Measurements from ENCODE around the gene MACO1.
"Not testable (repeated sequence)": the region's sequence is repeated elsewhere in the genome, so short reads cannot be mapped to it uniquely, and the experiment has no call there.

MACO1 gene

DNA sequence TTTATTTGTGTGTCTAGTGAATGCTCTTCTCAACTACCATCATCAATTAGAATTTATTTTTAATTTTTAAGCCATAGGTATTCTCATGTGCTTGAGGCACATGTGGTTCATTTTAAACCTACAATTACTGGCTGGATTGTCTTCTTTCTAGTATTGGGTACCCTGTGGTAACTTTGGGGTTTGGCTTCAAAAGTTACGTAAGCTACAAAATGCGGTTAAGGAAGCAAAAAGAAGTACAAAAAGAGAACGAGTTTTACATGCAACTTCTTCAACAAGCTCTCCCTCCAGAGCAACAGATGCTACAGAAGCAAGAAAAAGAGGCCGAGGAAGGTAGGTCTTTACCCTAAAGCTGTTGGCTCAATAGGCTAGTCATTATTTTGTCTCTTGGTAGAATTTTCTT lies 25.8 kb downstream of the MACO1 start:
- no peak for DNase-seq

DNA sequence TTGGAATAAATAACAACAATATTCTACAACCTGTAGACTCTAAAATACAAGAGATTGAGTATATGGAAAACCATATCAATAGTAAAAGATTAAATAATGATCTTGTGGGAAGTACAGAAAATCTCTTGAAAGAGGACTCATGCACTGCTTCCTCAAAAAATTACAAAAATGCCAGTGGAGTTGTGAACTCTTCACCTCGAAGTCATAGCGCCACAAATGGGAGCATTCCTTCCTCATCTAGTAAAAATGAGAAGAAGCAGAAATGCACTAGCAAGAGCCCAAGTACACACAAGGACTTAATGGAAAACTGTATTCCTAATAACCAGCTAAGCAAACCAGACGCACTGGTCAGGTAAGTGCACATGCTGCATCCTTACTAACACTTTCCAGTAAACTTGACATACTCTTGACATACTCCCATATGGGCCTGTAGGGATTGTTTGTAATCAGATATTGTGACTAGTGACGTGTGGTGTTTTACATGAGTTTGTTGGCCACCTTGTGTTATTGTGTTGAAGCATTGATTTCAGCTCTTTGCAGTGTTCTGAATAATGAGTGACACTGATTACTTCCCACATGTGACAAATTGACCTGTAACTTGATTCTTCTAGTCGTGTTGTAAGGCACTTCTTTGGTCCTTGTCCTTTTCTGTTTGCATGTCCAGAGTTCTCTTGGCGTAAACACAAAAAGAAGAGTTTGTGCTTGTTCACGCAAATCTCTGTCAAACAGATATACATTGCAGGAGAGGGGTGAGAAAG lies 28.0 kb downstream of the MACO1 start:
- DNase-seq, result no peak

GRCh38 chr1:25460020-25460419 lies 29.3 kb downstream of the MACO1 start:
- no peak for DNase-seq

- not testable (repeated sequence) for DNase-seq
Observed at GRCh38 chr1:25460816-25461215, 30.1 kb downstream of the MACO1 start.

DNA sequence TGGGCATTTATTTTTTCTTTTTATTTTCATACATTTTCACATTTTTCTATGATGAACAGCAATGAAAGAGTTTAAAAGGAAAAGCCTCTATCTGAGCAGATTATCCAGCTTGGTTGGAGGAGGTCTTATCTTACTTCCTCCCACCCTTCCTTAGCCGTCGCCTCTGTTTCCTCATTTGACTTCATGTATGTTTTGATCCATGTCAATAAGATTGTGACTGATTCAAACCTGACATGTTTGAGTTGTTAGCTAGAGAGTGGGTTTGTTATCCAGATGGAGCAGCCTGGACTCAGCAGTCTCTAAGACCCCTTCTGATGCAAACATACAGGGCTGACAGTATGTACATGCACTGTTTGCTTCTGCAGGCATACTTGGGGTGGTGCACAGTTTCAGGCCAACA lies 31.2 kb downstream of the MACO1 start:
- no peak for DNase-seq

DNA sequence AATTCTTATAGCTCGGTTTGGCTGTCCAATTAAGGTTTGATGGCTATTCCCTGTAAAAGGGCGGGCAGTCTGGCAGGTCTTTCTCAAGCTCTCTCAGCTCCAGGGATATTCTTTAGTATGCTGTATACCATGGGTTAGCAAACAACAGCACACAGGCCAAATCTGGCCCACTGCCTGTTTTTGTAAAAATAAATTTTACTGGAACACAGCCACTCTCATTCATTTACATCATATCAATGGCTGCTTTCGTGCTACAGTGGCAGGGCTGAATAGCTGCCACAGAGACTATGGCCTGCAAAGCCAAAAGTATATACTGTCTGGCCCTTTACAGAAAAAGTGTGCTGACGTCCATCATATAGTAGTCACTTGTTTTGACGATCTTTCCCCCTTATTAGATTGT lies 32.0 kb downstream of the MACO1 start:
- no peak for DNase-seq

- no peak for DNase-seq
Observed at GRCh38 chr1:25467193-25467592, 36.5 kb downstream of the MACO1 start.

GRCh38 chr1:25467616-25468015 lies 36.9 kb downstream of the MACO1 start:
- DNase-seq, result no peak

GRCh38 chr1:25468033-25468432 lies 37.3 kb downstream of the MACO1 start:
- no peak for DNase-seq

GRCh38 chr1:25469177-25469576 lies 38.5 kb downstream of the MACO1 start:
- no peak for DNase-seq

- DNase-seq, result no peak
Observed at GRCh38 chr1:25472471-25472870, 41.8 kb downstream of the MACO1 start.

DNA sequence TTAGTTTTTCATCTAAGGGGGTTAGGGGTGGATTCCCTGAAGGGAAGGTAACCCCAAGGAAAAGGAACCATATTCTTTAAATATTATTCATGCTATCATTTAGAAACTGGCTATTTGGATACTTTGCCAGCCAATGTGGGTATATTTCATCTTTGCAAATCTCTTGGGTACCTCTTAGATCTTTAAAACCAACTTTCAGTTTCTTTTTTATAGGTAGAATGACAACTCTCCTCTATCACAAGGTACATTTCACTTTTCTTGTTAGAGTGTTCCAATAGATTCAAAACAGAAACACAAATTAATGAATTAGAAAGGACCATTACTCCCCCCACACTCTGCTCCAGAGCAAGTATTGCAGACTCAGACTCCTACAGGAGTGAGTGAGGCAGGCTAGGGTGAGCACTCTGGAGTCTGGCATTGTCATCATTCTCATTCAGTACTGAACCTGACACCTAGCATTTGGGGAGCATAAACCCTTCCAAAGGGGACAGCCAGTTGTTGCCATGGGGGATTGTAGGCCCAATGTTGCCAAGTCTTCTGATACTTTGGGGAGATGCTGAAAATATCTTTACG lies 43.0 kb downstream of the MACO1 start:
- no peak for DNase-seq

DNA sequence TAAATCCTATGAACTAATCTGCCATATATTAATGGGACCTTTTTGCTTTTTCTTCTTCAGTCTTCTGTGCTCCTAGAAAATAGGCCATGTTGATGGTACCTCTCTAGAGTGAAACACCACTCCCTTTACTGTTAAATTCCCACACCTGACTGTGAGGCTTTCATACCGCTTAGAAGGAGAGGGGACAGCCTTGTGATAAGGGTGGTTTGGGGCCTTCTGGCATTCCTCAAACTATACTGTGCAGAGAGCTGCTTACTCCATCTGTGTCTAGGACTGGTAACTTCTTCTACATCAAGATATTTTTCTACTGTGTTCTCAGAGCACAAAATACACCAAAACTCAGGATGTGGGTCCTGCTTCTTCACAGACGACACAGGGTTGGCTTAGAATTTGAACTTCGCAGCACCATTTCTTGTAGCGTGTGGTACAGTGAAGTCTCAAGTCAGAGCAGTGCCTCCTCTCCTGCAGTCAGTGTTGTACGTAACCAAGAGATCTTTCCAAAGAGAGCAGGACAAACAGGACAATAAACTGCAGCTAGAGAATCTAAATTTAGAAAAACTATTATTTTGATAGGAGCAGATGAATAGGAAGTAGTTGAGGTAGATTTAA lies 43.8 kb downstream of the MACO1 start:
- no peak for DNase-seq

GRCh38 chr1:25476186-25477097 lies 45.7 kb downstream of the MACO1 start:
- no peak for DNase-seq

DNA sequence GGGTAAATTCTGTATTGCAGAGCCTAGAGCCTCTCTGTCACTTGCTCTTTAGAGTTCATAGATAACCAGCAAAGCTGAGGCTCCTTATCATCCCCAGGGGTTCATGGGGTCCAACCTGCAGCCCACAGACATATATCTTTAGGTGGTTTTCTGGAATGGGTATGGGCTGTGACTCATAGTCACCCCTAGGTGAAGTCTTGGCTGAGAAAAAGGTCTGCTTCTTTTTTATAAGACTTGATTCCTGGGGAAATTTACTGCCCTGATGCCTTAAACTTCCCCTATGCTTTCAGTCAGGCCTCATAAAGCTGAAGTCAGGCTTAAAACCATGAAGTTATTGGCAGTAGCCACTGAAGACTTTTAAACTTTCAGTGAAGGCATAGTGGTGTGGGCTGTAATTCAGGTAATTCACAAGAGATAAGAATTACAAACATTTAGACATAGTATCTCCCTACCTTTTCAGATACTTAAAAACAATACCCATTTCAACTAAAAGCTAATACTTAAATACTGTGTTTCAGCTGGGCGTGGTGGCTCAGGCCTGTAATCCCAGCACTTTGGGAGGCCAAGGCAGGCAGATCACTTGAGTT lies 46.8 kb downstream of the MACO1 start:
- DNase-seq, result no peak

DNA sequence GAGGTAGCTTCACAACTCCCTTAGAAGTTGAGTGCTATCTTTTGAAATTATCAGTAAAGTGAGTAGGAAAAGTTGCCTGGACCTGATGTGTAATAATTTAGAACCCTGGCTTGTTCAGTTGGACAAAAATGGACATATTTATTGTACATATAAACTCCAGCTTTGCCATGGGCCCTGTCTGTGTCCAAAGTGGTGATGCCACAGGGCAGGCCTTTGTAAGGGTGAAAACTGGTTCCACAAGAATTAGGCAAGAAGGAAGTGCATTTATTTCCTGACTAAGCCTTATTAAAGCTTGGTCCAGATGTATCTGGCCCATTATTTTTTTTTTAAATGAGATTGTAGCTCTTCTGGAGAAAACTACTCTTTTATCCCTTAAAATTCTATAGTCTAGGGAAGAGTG lies 47.9 kb downstream of the MACO1 start:
- DNase-seq, result no peak

DNA sequence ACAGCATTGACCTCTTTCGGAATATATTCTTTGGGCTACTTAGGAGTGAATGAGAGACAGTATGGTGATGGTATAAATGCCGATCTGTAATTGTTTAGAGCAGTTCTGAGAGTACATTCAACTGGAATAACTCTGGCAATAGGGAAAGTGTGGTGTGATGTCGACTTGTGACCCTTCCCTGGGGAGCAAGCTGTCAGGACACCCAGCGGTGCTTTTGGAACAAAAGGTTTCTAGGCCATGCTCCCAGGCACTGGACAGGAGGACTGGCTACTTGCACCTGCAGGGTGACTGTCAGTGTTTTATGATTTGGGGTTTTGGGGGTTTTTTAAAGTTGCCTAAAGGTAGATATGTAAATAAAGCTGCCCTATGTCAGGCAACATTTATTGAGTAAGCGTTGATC lies 50.9 kb downstream of the MACO1 start:
- DNase-seq, result no peak

GRCh38 chr1:25482211-25482610 lies 51.5 kb downstream of the MACO1 start:
- DNase-seq, result no peak

- no peak for DNase-seq
Observed at GRCh38 chr1:25484096-25484495, 53.4 kb downstream of the MACO1 start.

DNA sequence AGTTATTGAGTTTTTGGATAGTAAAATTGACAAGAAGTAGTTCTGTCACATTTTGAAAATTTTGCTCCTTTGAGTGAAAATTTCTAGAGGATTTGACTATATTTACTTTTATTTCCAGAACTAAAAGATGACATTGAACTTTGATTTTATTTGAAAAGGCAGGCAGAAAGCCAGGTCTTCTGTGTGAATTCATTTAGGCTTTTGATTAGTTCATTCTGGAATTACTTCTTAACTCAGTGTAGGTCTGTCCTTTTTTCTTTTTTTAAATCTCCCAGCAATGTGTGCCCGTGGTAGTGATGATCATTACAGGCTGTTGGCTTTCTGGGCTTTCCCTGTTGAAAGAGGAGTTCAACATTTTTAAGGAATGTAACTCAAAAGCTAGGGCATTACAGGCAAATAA lies 53.8 kb downstream of the MACO1 start:
- no peak for DNase-seq

DNA sequence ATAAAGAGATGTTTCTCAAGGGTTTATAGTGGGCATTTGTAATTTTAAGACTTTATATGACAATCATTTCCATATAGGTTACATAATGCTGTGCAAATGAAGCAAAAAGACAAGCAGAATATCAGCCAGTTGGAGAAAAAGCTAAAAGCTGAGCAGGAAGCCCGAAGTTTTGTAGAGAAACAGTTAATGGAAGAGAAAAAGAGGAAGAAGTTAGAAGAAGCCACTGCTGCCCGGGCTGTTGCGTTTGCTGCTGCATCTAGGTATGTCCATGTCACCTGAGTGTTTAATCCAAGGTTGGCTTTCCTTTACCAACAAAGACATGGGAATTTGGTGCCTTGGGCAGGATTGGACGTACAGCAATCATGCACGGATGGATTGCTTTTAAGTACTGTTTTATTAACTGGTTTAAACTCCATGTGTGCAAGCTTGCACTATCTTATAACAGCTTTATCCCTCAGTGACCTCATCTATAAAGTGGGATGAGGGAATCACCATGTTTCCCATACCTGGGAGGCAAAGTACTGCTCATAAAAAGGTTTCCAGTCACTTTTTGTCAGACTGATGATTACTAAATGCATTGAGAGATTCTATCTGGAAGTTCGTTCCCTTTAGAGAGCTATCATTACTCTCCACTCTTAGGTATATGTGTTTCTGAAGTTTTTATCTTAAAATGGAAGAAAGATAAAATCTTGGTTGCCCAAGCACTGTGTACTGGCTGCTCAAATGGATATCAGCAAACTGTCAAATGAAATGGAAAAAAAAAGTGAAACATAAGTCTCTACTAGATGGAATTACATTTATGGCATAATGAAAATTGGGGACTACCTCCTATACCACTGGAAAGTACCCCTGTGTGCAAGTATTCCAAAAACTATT lies 55.1 kb downstream of the MACO1 start:
- DNase-seq, result no peak

GRCh38 chr1:25486602-25487001 lies 55.9 kb downstream of the MACO1 start:
- DNase-seq, result no peak

Data from right kidney (tissue), 1 donor.